A549 (cell line): ENCODE data around the gene DDAH2. TPM values are rescaled to one million over a fixed set of nuclear protein-coding genes. Genes with fewer than 3 reads are reported as not detected.

ENCODE experiments used
- ATAC-seq, 2 experiments: fragments of 200-7000 bp in 1 of 2; fragments of >200 bp in 1 of 2; cut with Nextera tagmentation in 1 of 2; cut with Tn5 transposase in 1 of 2; 3 replicates each; pipeline versions ENCODE4 v1.8.0 to v1.9.1; 2018 to 2020; ENCODE audit warnings: mild to moderate bottlenecking in 1 of 2, moderate library complexity in 1 of 2
- CTCF ChIA-PET: fragments of 300-600 bp; sonication (Branson Sonifier 250); formaldehyde crosslinking; extraction: SDS; loops from one replicate; lab custom pipeline; 2021; ENCODE audit warnings: antibody characterized with exemption, inconsistent platforms; lab: Yijun Ruan, JAX
- POLR2A ChIA-PET: fragments of 350-600 bp; formaldehyde crosslinking; extraction: SDS; loops from one replicate; lab custom pipeline; 2021; ENCODE audit warnings: antibody characterized with exemption, inconsistent platforms; lab: Yijun Ruan, JAX
- DNase-seq, 2 experiments: peaks; one replicate each; pipeline versions ENCODE4 v3.0.0 to v3.0.0-alpha.2; 2011 to 2016; ENCODE audit warnings: low read depth in 1 of 2, low spot score in 1 of 2
- FAIRE-seq: peaks from 2 replicates; lab custom pipeline; 2011; peaks lifted over from hg19 to GRCh38; lab: Jason Lieb, UNC
- H3K27ac ChIP-seq, 2 experiments: fragments of >200 bp; sonication (Bioruptor Twin); formaldehyde crosslinking; 3 replicates each; pipeline ENCODE4 v1.5.1; 2016 to 2017
- H3K4me1 ChIP-seq: fragments of >200 bp; sonication (Bioruptor Twin); formaldehyde crosslinking; 3 replicates; pipeline ENCODE4 v1.6.1; 2016
- H3K4me2 ChIP-seq: fragments of >200 bp; sonication (Bioruptor Twin); formaldehyde crosslinking; 3 replicates; pipeline ENCODE4 v1.6.1; 2016
- H3K4me3 ChIP-seq: fragments of >200 bp; sonication (Bioruptor Twin); formaldehyde crosslinking; 3 replicates; pipeline ENCODE4 v1.5.1; 2016
- H3K9me3 ChIP-seq: fragments of >200 bp; sonication (Bioruptor Twin); formaldehyde crosslinking; 3 replicates; pipeline ENCODE4 v1.6.1; 2016
- CBX8 ChIP-seq: fragments of 200-600 bp; sonication (generic); IDR thresholded peaks from 2 replicates; pipeline ENCODE4 v1.6.1; 2016
- CHD2 ChIP-seq: fragments of 150-350 bp; IDR thresholded peaks from 2 replicates; pipeline ENCODE4 v1.6.1; 2014; ENCODE audit warnings: low read length; ENCODE audit not compliant: partially characterized antibody
- CHD4 ChIP-seq: fragments of 200-600 bp; sonication (generic); IDR thresholded peaks from 2 replicates; pipeline ENCODE4 v1.6.1; 2016; ENCODE audit warnings: antibody characterized with exemption, mild to moderate bottlenecking, borderline replicate concordance
- EP300 ChIP-seq, 2 experiments: fragments of >200 bp; sonication (Bioruptor Twin); formaldehyde crosslinking; IDR thresholded peaks; 2 replicates in 1 of 2; 3 replicates in 1 of 2; pipeline ENCODE4 v1.6.1; 2016 to 2017
- ESRRA ChIP-seq: fragments of 150-350 bp; IDR thresholded peaks from 2 replicates; pipeline ENCODE4 v1.6.1; 2014; ENCODE audit warnings: mild to moderate bottlenecking, low read length, borderline replicate concordance
- FOXS1 ChIP-seq: fragments of 250-450 bp; sonication (Bioruptor Pico); IDR thresholded peaks from 2 replicates; pipeline ENCODE4 v1.5.0; 2020; ENCODE audit warnings: mild to moderate bottlenecking, moderate library complexity
- GATA3 ChIP-seq: IDR thresholded peaks from 2 replicates; pipeline ENCODE4 v1.6.1; 2012; ENCODE audit warnings: borderline replicate concordance
- HEYL ChIP-seq: fragments of 250-450 bp; sonication (Bioruptor Pico); IDR thresholded peaks from 2 replicates; pipeline ENCODE4 v1.8.0; 2021; ENCODE audit warnings: mild to moderate bottlenecking, moderate library complexity
- HOXB5 ChIP-seq: fragments of 250-450 bp; sonication (Bioruptor Pico); IDR thresholded peaks from 2 replicates; pipeline ENCODE4 v1.5.0; 2020; ENCODE audit warnings: mild to moderate bottlenecking, moderate library complexity
- MYC ChIP-seq: IDR thresholded peaks from 2 replicates; pipeline ENCODE4 v1.6.1; 2012; ENCODE audit warnings: mild to moderate bottlenecking, inconsistent platforms, low read length, improper control_type of control experiment, borderline replicate concordance
- PHF8 ChIP-seq: fragments of 200-600 bp; sonication (generic); IDR thresholded peaks from 2 replicates; pipeline ENCODE4 v1.6.1; 2016; ENCODE audit warnings: low read depth, mild to moderate bottlenecking, antibody characterized with exemption, moderate library complexity, borderline replicate concordance
- RCOR1 ChIP-seq: fragments of 150-350 bp; IDR thresholded peaks from 2 replicates; pipeline ENCODE4 v1.6.1; 2014; ENCODE audit warnings: antibody characterized with exemption, low read length, low read depth
- RFX5 ChIP-seq: fragments of 450-650 bp; IDR thresholded peaks from 2 replicates; pipeline ENCODE4 v1.7.1; 2014; ENCODE audit warnings: antibody characterized with exemption, mild to moderate bottlenecking, moderate library complexity
- SREBF2 ChIP-seq: fragments of 450-650 bp; IDR thresholded peaks from 2 replicates; pipeline ENCODE4 v1.6.1; 2014; ENCODE audit warnings: mild to moderate bottlenecking, moderate library complexity
- TFCP2L1 ChIP-seq: fragments of 250-450 bp; sonication (Bioruptor Pico); IDR thresholded peaks from 2 replicates; pipeline ENCODE4 v1.5.0; 2021; ENCODE audit warnings: mild to moderate bottlenecking
- WGBS: methylation state at CpG from one replicate; pipeline ENCODE4 v1.1.6; 2017; ENCODE audit errors: missing lambda C conversion rate; 5-methylcytosine and 5-hydroxymethylcytosine counted together
- polyA plus RNA-seq, 4 experiments: library from polyadenylated mRNA; depleted of rRNA in 3 of 4; stranded (reverse); fragments of >200 nt; fragmentation: RNase III in 1 of 4; extraction: RNeasy Plus Mini Kit Qiagen cat#74134 plus additional on column Dnase treatment in 1 of 4; gene quantifications; 2 replicates in 3 of 4; 3 replicates in 1 of 4; pipeline ENCODE4 v1.2.3, GENCODE V29; 2011 to 2017
- TF ChIP-seq, protein P1 (sequence below): IDR thresholded peaks from 2 replicates; pipeline ENCODE4 v1.6.1; 2012
- TF ChIP-seq, protein P2 (sequence below): fragments of 250-450 bp; sonication (Bioruptor Pico); IDR thresholded peaks from 2 replicates; pipeline ENCODE4 v1.5.0; 2020; ENCODE audit warnings: low read depth, mild to moderate bottlenecking, moderate library complexity
- TF ChIP-seq, protein P3 (sequence below): fragments of 150-350 bp; IDR thresholded peaks from 2 replicates; pipeline ENCODE4 v1.6.1; 2014; ENCODE audit warnings: low read depth, mild to moderate bottlenecking, low read length
- TF ChIP-seq, protein P4 (sequence below): fragments of 450-650 bp; IDR thresholded peaks from 2 replicates; pipeline ENCODE4 v1.6.1; 2014; ENCODE audit warnings: antibody characterized with exemption

The DDAH2 gene
- polyA plus RNA-seq, 2 of the 4 experiments (the other 2 are of a cell fraction): 19.3 to 54.5 TPM

DNA sequence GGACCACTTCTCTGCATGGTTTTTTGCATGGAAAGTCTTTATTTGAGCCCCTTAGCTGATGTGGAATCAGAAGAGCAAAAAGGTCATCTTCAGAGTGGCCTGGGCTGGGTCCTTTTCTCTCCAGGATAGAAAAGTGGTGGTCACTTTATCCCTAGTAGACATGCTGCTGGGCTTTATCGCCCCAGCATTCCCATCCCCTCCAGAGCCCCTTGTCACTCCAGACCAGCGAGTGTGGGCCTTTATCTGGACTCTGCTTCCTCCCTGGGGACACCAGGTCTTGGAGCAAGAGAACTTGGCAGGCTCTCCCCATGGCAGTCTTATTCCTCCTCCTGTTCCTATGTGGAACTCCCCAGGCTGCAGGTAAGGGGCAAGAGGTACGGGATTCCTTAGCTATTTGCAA lies 22.5 kb downstream of the DDAH2 start, which contains the start of gene LY6G6F:
LY6G6F (plus strand) TSS at position 268 of the 400 bp plus-strand sequence; CDS start at position 309, 41 bp downstream.
- POLR2A ChIA-PET: interaction anchor here (1.2 kb wide), 1 partner anchor 121 kb away, joined by 3 read pairs; the partner anchor contains the start of gene HSPA1B
- Histone ChIP-seq H3K4me2 (no peak within 1 kb of the TSS), H3K4me3 (no peak within 1 kb of the TSS), H3K9me3 (no peaks in the 10 kb centered on the region), H3K4me1 (peaks cover 7% of the 10 kb centered on the region; the same call in 1 of the 3 replicates), H3K27ac (no peak within 1 kb of the TSS)
- FAIRE-seq (no peak), DNase-seq (no peak), ATAC-seq (no peak)
- CTCF ChIA-PET: interaction anchor here (0.6 kb wide), 1 partner anchor 25 kb away, joined by 4 read pairs; the partner anchor contains the start of gene LY6G5C
- 57% methylated on average over 3 of the region's 3 CpGs for WGBS
- TF ChIP-seq RFX5: no peak
- TF ChIP-seq PHF8: no peak
- TF ChIP-seq RCOR1: no peak
- TF ChIP-seq, protein P1, sequence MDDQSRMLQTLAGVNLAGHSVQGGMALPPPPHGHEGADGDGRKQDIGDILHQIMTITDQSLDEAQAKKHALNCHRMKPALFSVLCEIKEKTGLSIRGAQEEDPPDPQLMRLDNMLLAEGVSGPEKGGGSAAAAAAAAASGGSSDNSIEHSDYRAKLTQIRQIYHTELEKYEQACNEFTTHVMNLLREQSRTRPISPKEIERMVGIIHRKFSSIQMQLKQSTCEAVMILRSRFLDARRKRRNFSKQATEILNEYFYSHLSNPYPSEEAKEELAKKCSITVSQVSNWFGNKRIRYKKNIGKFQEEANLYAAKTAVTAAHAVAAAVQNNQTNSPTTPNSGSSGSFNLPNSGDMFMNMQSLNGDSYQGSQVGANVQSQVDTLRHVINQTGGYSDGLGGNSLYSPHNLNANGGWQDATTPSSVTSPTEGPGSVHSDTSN: no peak
- no peak for TF ChIP-seq TFCP2L1
- TF ChIP-seq HOXB5 (CRISPR knock-in tag): no peak
- no peak for TF ChIP-seq ESRRA
- no peak for TF ChIP-seq CHD4

DNA sequence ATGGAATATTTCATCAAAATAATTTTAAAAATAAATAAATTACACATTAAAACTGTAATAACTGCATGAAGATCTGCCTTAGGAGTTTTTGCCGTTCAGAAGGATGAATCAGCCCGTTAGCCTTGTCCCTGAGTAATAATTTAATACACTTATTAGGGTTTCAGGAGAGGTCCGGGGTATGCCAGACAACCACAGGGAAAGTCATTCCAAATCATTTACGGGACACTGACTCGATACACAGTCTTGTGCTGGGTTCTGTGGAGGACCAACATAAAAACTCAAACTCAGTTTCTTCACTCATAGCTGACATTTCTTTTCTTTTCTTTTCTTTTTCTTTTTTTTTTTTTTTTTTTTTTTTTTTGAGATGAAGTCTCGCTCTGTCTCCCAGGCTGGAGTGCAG lies 23.2 kb downstream of the DDAH2 start:
- Histone ChIP-seq H3K4me3 (no peak overlapping the region), H3K27ac (no peak overlapping the region), H3K9me3 (no peaks in the 10 kb centered on the region), H3K4me1 (peaks cover 11% of the 10 kb centered on the region; the same call in 2 of the 3 replicates), H3K4me2 (no peak overlapping the region)
- 66% methylated on average over 6 of the region's 6 CpGs for WGBS
- CTCF ChIA-PET: interaction anchor here (0.6 kb wide), 1 partner anchor 25 kb away, joined by 4 read pairs; the partner anchor contains the start of gene LY6G5C
- POLR2A ChIA-PET: interaction anchor here (1.2 kb wide), 1 partner anchor 122 kb away, joined by 3 read pairs; the partner anchor contains the start of gene HSPA1B
- ATAC-seq: no peak
- no peak for FAIRE-seq
- no peak for DNase-seq
- no peak for TF ChIP-seq CBX8
- TF ChIP-seq, protein P2, sequence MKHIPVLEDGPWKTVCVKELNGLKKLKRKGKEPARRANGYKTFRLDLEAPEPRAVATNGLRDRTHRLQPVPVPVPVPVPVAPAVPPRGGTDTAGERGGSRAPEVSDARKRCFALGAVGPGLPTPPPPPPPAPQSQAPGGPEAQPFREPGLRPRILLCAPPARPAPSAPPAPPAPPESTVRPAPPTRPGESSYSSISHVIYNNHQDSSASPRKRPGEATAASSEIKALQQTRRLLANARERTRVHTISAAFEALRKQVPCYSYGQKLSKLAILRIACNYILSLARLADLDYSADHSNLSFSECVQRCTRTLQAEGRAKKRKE (CRISPR knock-in tag): no peak
- TF ChIP-seq, protein P3, sequence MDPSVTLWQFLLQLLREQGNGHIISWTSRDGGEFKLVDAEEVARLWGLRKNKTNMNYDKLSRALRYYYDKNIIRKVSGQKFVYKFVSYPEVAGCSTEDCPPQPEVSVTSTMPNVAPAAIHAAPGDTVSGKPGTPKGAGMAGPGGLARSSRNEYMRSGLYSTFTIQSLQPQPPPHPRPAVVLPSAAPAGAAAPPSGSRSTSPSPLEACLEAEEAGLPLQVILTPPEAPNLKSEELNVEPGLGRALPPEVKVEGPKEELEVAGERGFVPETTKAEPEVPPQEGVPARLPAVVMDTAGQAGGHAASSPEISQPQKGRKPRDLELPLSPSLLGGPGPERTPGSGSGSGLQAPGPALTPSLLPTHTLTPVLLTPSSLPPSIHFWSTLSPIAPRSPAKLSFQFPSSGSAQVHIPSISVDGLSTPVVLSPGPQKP: no peak
- no peak for TF ChIP-seq MYC
- TF ChIP-seq, protein P4, sequence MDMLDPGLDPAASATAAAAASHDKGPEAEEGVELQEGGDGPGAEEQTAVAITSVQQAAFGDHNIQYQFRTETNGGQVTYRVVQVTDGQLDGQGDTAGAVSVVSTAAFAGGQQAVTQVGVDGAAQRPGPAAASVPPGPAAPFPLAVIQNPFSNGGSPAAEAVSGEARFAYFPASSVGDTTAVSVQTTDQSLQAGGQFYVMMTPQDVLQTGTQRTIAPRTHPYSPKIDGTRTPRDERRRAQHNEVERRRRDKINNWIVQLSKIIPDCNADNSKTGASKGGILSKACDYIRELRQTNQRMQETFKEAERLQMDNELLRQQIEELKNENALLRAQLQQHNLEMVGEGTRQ: no peak
- TF ChIP-seq SREBF2: no peak
- TF ChIP-seq PHF8: no peak
- no peak for TF ChIP-seq TFCP2L1
- TF ChIP-seq HEYL (CRISPR knock-in tag): no peak
- TF ChIP-seq CHD2: no peak
- TF ChIP-seq GATA3: no peak
- TF ChIP-seq, protein P1: no peak
- TF ChIP-seq EP300 (IDR thresholded peaks at IDR 0.05): no peak
- TF ChIP-seq FOXS1 (CRISPR knock-in tag): no peak
